Fibroblast of villous mesenchyme (primary cell): ENCODE results near the gene CACNA1C. TPM values are rescaled to one million over a fixed set of nuclear protein-coding genes. Genes with fewer than 3 reads are reported as not detected.

Experiments
- DNase-seq: peaks from one replicate; pipeline ENCODE4 v3.0.0-alpha.2; 2010; ENCODE audit warnings: low read depth
- H3K4me3 ChIP-seq: 2 replicates; pipeline ENCODE4 v1.5.1; 2011; ENCODE audit warnings: low read depth, mild to moderate bottlenecking, low read length
- CTCF ChIP-seq: IDR thresholded peaks from 2 replicates; pipeline ENCODE4 v1.5.1; 2012; ENCODE audit warnings: low read depth, mild to moderate bottlenecking, low read length; ENCODE audit not compliant: insufficient read depth
- total RNA-seq: library from RNA; depleted of rRNA; stranded (reverse); fragments of >200 nt; gene quantifications from 2 replicates; pipeline ENCODE4 v1.2.3, GENCODE V29; 2012

Gene CACNA1C
- total RNA-seq, 1 donor = 11.7 TPM

GRCh38 chr12:2057795-2058408 is 5.1 kb downstream of the CACNA1C start:
- no peak for TF ChIP-seq CTCF
- no peak overlapping the region for H3K4me3 ChIP-seq
- DNase-seq = no peak

GRCh38 chr12:2058837-2059236 is 6.0 kb downstream of the CACNA1C start:
- no peak for TF ChIP-seq CTCF
- DNase-seq = no peak

GRCh38 chr12:2061402-2061801 is 8.6 kb downstream of the CACNA1C start:
- DNase-seq = no peak
- H3K4me3 ChIP-seq = no peak overlapping the region
- no peak for TF ChIP-seq CTCF

More at GRCh38 chr12:2058837-2059236, 6.0 kb downstream of the CACNA1C start:
- H3K4me3 ChIP-seq = no peak overlapping the region

GRCh38 chr12:2064071-2064507 is 11.3 kb downstream of the CACNA1C start:
- TF ChIP-seq CTCF = no peak
- peak; percentile 63 for DNase-seq
- H3K4me3 ChIP-seq = no peak overlapping the region

GRCh38 chr12:2068653-2069052 is 15.9 kb downstream of the CACNA1C start:
- no peak for TF ChIP-seq CTCF
- DNase-seq = no peak
- H3K4me3 ChIP-seq = no peak overlapping the region

GRCh38 chr12:2070440-2071045 is 17.8 kb downstream of the CACNA1C start:
- no peak overlapping the region for H3K4me3 ChIP-seq
- no peak for TF ChIP-seq CTCF
- no peak for DNase-seq
